ENCODE results near the gene SPDYE17. TPM values are rescaled to one million over a fixed set of nuclear protein-coding genes. Genes with fewer than 3 reads are reported as not detected.
"Not testable (repeated sequence)": the region's sequence is repeated elsewhere in the genome, so short reads cannot be mapped to it uniquely, and the experiment has no call there.

The SPDYE17 gene
- total and polyA plus RNA-seq, 2 of the 4 experiments (the other 2 are of a cell fraction), result not detected

DNA sequence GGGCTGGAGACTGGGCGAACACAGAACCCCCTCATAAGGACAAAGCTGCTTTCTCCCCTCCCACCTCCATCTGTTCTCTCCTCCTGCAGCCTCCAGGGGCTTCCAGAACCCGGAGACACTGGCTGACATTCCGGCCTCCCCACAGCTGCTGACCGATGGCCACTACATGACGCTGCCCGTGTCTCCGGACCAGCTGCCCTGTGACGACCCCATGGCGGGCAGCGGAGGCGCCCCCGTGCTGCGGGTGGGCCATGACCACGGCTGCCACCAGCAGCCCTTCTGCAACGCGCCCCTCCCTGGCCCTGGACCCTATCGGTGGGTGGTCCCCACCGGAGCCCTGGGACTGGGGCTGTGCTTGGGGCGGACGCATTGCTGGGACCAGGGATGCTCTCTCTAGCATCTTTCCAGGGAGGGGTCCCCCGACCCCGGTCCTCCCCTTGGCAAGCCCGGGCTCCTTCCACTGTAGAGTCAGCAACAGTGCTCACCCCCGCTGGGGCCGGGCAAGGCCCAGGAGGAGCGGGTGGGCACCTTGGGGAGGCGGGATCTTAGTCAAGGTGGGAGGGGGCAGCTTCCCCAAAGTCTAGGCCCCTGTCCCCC is 26.6 kb downstream of the SPDYE17 start:
- H3K14ac ChIP-seq (replicated peaks; ENCODE audit: low read depth, low read length); H2BK120ac ChIP-seq (ENCODE audit: low read depth, low read length); H3K9ac ChIP-seq (ENCODE audit: low read depth, low read length); H4K91ac ChIP-seq (ENCODE audit: insufficient read depth, low read depth, low read length); H3K4me1 ChIP-seq (ENCODE audit: control insufficient read depth, insufficient read depth, low read length); H2AK5ac ChIP-seq (ENCODE audit: low read depth, low read length); BruUV-seq (replicated peaks); H3K9me1 ChIP-seq (ENCODE audit: insufficient read depth, low read length); H4K5ac ChIP-seq (ENCODE audit: low read depth, low read length); H3K27ac ChIP-seq (ENCODE audit: insufficient read depth, low read length); H3K9me3 ChIP-seq (ENCODE audit: control insufficient read depth, insufficient read depth, low read length); H3K18ac ChIP-seq (ENCODE audit: low read depth, low read length); H2AK9ac ChIP-seq (replicated peaks; ENCODE audit: low read depth, low read length, poor library complexity); H4K20me1 ChIP-seq (ENCODE audit: insufficient read depth, low read length); intact Hi-C loops (cut with micrococcal nuclease); H3K23ac ChIP-seq (ENCODE audit: low read depth, low read length); H3K56ac ChIP-seq (ENCODE audit: extremely low read depth, insufficient read depth, low read length); POLR2A ChIA-PET (ENCODE audit: unreplicated experiment); dilution Hi-C loops (cut with HindIII; ENCODE audit: low sequenced_read_pairs, unreplicated experiment); H3K4me2 ChIP-seq (ENCODE audit: low read depth, low read length); H3K27me3 ChIP-seq (ENCODE audit: control insufficient read depth, insufficient read depth, low read length); H4K8ac ChIP-seq (ENCODE audit: low read depth in 2 of 2, low read length in 2 of 2); H3K79me1 ChIP-seq (ENCODE audit: low read depth in 1 of 2, low read length in 2 of 2); H2AFZ ChIP-seq (replicated peaks; ENCODE audit: low read length, poor library complexity); H2BK15ac ChIP-seq (ENCODE audit: low read depth, low read length); ATAC-seq (ENCODE audit: low read depth); DNase-seq; H3K4ac ChIP-seq (ENCODE audit: low read depth, low read length); in situ Hi-C loops (cut with MboI; ENCODE audit: low sequenced_read_pairs); H2BK20ac ChIP-seq (ENCODE audit: low read depth, low read length); CTCF ChIA-PET; H2BK5ac ChIP-seq (ENCODE audit: low read depth, low read length, poor library complexity, severe bottlenecking); H3K4me3 ChIP-seq (ENCODE audit: insufficient read depth, low read depth, low read length); H3K36me3 ChIP-seq (ENCODE audit: control insufficient read depth, insufficient read depth, low read length): not testable (repeated sequence)
- WGBS, 2 experiments (ENCODE audit: extremely low coverage in 2 of 2, insufficient read length in 1 of 2), result no CpG with 5 or more reads among the region's 27 CpGs

DNA sequence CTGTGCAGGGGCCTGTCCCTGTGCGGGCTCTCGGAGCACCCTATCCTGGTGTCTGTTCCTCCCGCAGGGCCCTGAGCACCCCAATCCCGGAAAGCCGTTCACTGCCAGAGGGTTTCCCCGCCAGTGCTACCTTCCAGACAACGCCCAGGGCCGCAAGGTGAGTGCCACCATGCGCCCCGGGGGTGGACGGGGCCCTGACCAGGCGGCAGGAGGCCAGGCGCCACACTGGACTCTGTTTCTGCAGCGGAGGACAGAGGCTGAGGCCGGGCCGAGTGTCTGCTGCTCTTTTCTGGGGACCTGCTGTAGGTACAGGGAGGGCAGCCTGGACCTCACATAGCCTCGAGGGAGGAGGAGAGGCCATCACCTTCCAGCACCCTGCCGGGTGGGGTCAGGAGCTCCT is 28.0 kb downstream of the SPDYE17 start:
- H3K27ac ChIP-seq (ENCODE audit: insufficient read depth, low read length); H3K56ac ChIP-seq (ENCODE audit: extremely low read depth, insufficient read depth, low read length); H3K36me3 ChIP-seq (ENCODE audit: control insufficient read depth, insufficient read depth, low read length); H3K4ac ChIP-seq (ENCODE audit: low read depth, low read length); H3K79me1 ChIP-seq (ENCODE audit: low read depth in 1 of 2, low read length in 2 of 2); H4K5ac ChIP-seq (ENCODE audit: low read depth, low read length); H2BK120ac ChIP-seq (ENCODE audit: low read depth, low read length); H4K20me1 ChIP-seq (ENCODE audit: insufficient read depth, low read length); H3K4me3 ChIP-seq (ENCODE audit: insufficient read depth, low read depth, low read length); DNase-seq; CTCF ChIA-PET; ATAC-seq (ENCODE audit: low read depth); H3K23ac ChIP-seq (ENCODE audit: low read depth, low read length); dilution Hi-C loops (cut with HindIII; ENCODE audit: low sequenced_read_pairs, unreplicated experiment); POLR2A ChIA-PET (ENCODE audit: unreplicated experiment); H4K91ac ChIP-seq (ENCODE audit: insufficient read depth, low read depth, low read length); H2BK5ac ChIP-seq (ENCODE audit: low read depth, low read length, poor library complexity, severe bottlenecking); BruUV-seq (replicated peaks); H3K14ac ChIP-seq (replicated peaks; ENCODE audit: low read depth, low read length); H3K4me2 ChIP-seq (ENCODE audit: low read depth, low read length); H2AK5ac ChIP-seq (ENCODE audit: low read depth, low read length); H2BK15ac ChIP-seq (ENCODE audit: low read depth, low read length); H3K4me1 ChIP-seq (ENCODE audit: control insufficient read depth, insufficient read depth, low read length); intact Hi-C loops (cut with micrococcal nuclease); in situ Hi-C loops (cut with MboI; ENCODE audit: low sequenced_read_pairs); H3K9me1 ChIP-seq (ENCODE audit: insufficient read depth, low read length); H3K9ac ChIP-seq (ENCODE audit: low read depth, low read length); H3K18ac ChIP-seq (ENCODE audit: low read depth, low read length); H2AK9ac ChIP-seq (replicated peaks; ENCODE audit: low read depth, low read length, poor library complexity); H4K8ac ChIP-seq (ENCODE audit: low read depth in 2 of 2, low read length in 2 of 2); H2BK20ac ChIP-seq (ENCODE audit: low read depth, low read length); H2AFZ ChIP-seq (replicated peaks; ENCODE audit: low read length, poor library complexity); H3K9me3 ChIP-seq (ENCODE audit: control insufficient read depth, insufficient read depth, low read length); H3K27me3 ChIP-seq (ENCODE audit: control insufficient read depth, insufficient read depth, low read length): not testable (repeated sequence)
- no CpG with 5 or more reads among the region's 18 CpGs for WGBS, 2 experiments (ENCODE audit: extremely low coverage in 2 of 2, insufficient read length in 1 of 2)

All from IMR-90 (cell line).